RWPE2 (cell line): ENCODE data around the gene IL20RB.

Experiments used
- ATAC-seq: fragments of 200-7000 bp; cut with Tn5 transposase; 3 replicates; pipeline ENCODE4 v1.9.1; 2021; ENCODE audit warnings: low read depth
- DNase-seq: peaks from one replicate; pipeline ENCODE4 v3.0.0-alpha.2; 2020; ENCODE audit warnings: low spot score
- H3K27ac ChIP-seq: fragments of 450-650 bp; 2 replicates; pipeline ENCODE4 v1.5.1; 2017; ENCODE audit warnings: mild to moderate bottlenecking; ENCODE audit not compliant: poor library complexity, severe bottlenecking
- H3K27me3 ChIP-seq: fragments of 250-450 bp; sonication (Bioruptor Pico); 2 replicates; pipeline ENCODE4 v1.5.1; 2021; ENCODE audit warnings: mild to moderate bottlenecking, moderate library complexity; ENCODE audit not compliant: insufficient read depth, poor library complexity, severe bottlenecking
- H3K36me3 ChIP-seq: fragments of 250-450 bp; sonication (Bioruptor Pico); 2 replicates; pipeline ENCODE4 v1.5.1; 2020; ENCODE audit warnings: low read depth, mild to moderate bottlenecking, moderate library complexity
- H3K4me1 ChIP-seq: fragments of 250-450 bp; sonication (Bioruptor Pico); 2 replicates; pipeline ENCODE4 v1.5.1; 2021; ENCODE audit warnings: mild to moderate bottlenecking, moderate library complexity; ENCODE audit not compliant: insufficient read depth, poor library complexity, severe bottlenecking
- H3K4me3 ChIP-seq: fragments of 250-450 bp; sonication (Bioruptor Pico); 2 replicates; pipeline ENCODE4 v1.5.1; 2021; ENCODE audit warnings: mild to moderate bottlenecking, moderate library complexity; ENCODE audit not compliant: severe bottlenecking
- H3K9me3 ChIP-seq: fragments of 250-450 bp; sonication (Bioruptor Pico); 2 replicates; pipeline ENCODE4 v1.5.1; 2021; ENCODE audit warnings: mild to moderate bottlenecking, moderate library complexity; ENCODE audit not compliant: severe bottlenecking
- CTCF ChIP-seq: fragments of 450-650 bp; IDR thresholded peaks from one replicate; pipeline ENCODE4 v1.5.1; 2017; ENCODE audit warnings: mild to moderate bottlenecking, moderate library complexity; ENCODE audit not compliant: poor library complexity, severe bottlenecking

Gene IL20RB

GRCh38 chr3:136939489-136939888, 18.3 kb upstream of the IL20RB start:
- Histone ChIP-seq H3K4me1 (peaks cover 15% of the 10 kb centered on the region), H3K27me3 (no peaks in the 10 kb centered on the region), H3K4me3 (no peak overlapping the region), H3K9me3 (no peaks in the 10 kb centered on the region), H3K36me3 (peaks cover 10% of the 10 kb centered on the region), H3K27ac (no peak overlapping the region)
- TF ChIP-seq CTCF, result no peak
- no peak for ATAC-seq
- no peak for DNase-seq

GRCh38 chr3:136942803-136943202, 15.0 kb upstream of the IL20RB start:
- Histone ChIP-seq H3K36me3 (peaks cover 11% of the 10 kb centered on the region), H3K27me3 (no peaks in the 10 kb centered on the region), H3K4me3 (no peak overlapping the region), H3K4me1 (peaks cover 12% of the 10 kb centered on the region), H3K27ac (no peak overlapping the region), H3K9me3 (no peaks in the 10 kb centered on the region)
- DNase-seq (no peak), ATAC-seq (no peak)
- TF ChIP-seq CTCF, result no peak

GRCh38 chr3:136943436-136943835, 14.3 kb upstream of the IL20RB start:
- Histone ChIP-seq H3K9me3 (no peaks in the 10 kb centered on the region), H3K36me3 (peaks cover 16% of the 10 kb centered on the region), H3K4me3 (no peak overlapping the region), H3K4me1 (peaks cover 6% of the 10 kb centered on the region), H3K27ac (no peak overlapping the region), H3K27me3 (no peaks in the 10 kb centered on the region)
- no peak for DNase-seq
- TF ChIP-seq CTCF, result no peak
- no peak for ATAC-seq

DNA sequence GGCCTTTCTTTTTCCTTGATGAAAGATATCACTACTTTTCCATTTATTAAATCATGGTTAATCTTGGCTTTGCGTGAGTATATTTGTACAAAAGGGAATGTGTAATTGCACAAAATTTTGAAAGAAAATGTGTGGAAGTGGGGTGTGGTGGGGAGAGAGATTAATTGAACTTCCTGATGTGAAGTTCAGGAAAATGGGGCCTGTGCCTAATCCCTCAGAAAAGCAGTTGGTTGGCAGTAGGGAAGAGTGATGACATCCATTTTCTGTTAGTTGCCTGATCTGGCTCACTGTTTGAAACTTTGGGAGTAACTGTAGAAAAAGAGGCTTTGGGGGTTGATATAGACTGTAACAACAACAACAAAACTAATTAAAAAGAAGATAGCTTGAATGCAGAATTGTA, 10.8 kb upstream of the IL20RB start:
- Histone ChIP-seq H3K4me1 (peaks cover 15% of the 10 kb centered on the region), H3K27ac (no peak overlapping the region), H3K4me3 (no peak overlapping the region), H3K36me3 (peaks cover 33% of the 10 kb centered on the region), H3K9me3 (no peaks in the 10 kb centered on the region), H3K27me3 (no peaks in the 10 kb centered on the region)
- DNase-seq (no peak), ATAC-seq (no peak)
- no peak for TF ChIP-seq CTCF

DNA sequence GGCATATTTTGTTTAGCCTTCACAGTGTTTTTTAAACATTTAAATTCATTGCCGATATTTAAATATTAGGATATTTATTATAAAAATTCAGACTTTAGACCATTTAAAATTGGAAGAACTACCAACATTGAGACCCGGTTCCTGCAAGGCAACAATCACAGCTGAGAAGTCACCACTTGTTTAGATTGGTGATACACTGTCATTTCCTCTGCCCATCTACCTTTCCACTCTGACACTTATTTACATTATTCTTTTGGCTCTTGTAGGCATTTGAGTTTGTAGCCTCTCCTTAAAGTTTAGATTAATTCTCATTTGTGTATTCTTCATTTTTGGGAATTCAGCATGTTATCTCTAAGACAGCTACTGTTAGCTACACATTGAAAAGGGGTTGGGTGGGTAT, 10.3 kb upstream of the IL20RB start:
- ATAC-seq (no peak), DNase-seq (no peak)
- Histone ChIP-seq H3K27ac (no peak overlapping the region), H3K27me3 (no peaks in the 10 kb centered on the region), H3K4me1 (peaks cover 20% of the 10 kb centered on the region), H3K9me3 (no peaks in the 10 kb centered on the region), H3K4me3 (no peak overlapping the region), H3K36me3 (peaks cover 33% of the 10 kb centered on the region)
- TF ChIP-seq CTCF, result no peak
